ENCODE data around the gene PSMD11.
A peak's percentile ranks its signal among the peaks of the same experiment; 100 is the strongest.

PSMD11 gene

DNA sequence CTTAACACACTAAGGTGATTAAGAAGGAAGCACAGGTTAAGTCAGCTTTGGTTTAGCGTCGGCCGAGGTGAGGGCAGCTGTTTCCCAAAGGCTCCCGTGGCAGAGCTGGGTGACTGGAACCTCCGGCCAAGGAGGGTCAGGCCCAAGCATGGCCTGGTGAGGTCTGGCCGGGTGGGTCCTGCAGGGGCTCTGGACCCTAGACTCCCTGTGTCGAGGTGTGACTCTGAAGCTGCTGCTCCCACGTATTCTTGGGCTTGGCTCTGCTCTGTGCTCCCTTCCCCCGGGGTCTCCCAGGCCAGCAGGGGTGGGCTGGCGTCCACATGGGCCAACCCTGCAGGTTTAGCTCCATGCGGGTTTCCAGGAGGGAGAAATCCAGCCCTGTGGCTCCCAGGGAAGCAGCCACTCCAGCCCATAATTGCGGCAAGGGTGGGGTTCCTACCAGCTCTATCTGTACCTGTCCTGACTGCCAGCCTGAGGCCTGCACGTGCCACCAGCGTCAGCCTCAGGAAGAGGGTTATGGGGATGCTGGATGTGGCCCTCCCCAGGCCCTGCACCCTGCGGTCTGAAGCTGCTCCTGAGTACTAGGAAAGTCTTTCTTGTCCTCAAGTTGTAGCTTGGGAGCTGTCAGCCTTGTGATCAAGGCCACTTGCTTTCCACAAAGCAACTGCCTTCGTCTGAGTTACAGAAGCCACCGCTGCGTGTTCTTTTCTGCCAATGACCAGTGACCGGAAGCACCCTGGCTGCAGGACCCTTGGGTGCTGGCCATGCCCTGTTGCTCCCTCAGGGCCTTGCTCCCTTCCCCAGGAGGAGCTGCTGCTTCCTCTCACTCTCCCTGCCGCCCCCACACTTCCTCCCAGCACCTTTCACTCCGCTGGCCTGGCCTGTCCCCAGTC is 47.3 kb downstream of the PSMD11 start:
- no peak for DNase-seq

DNA sequence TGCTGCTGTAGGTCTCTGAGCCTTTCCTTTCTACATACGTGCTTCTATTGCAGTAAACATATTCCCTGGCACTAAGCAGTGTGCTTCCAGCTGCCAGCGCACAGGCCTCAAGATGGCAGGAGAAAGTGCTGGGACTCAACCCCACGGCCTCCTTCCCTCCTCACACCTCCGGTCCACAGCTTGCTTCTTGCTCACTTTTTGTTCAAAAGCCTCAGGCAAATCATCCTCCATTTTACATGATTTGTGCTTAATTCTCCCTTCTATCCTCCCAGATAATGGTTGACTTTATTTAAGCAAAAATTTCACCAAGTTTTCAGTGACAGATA is 47.9 kb downstream of the PSMD11 start:
- DNase-seq, result no peak

- no peak for DNase-seq
Observed at GRCh38 chr17:32492648-32493289, 48.5 kb downstream of the PSMD11 start.

DNA sequence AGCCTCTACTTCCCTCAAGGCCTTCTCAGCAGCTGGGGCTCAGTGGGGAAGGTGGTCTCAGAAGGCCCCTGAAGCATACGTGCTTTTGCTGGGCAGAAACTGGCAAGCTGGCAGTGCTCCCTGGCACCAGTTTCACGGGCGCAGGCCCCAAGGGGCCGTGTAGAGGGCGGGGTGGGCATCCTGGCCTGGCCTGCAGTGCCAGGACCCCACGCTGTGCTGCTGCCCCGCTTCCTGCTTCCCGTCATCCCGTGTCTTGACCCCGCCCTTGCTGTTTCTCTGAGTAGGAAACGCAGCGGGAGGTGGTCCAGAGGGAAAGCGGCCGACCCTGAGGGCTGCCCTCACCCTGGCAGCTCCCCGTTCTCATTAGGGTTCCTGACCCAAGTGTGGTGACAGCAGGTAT is 49.3 kb downstream of the PSMD11 start:
- no peak for DNase-seq

GRCh38 chr17:32493976-32494513 is 49.7 kb downstream of the PSMD11 start:
- DNase-seq, result no peak

- no peak for DNase-seq
Observed at GRCh38 chr17:32494621-32495358, 50.5 kb downstream of the PSMD11 start.

DNA sequence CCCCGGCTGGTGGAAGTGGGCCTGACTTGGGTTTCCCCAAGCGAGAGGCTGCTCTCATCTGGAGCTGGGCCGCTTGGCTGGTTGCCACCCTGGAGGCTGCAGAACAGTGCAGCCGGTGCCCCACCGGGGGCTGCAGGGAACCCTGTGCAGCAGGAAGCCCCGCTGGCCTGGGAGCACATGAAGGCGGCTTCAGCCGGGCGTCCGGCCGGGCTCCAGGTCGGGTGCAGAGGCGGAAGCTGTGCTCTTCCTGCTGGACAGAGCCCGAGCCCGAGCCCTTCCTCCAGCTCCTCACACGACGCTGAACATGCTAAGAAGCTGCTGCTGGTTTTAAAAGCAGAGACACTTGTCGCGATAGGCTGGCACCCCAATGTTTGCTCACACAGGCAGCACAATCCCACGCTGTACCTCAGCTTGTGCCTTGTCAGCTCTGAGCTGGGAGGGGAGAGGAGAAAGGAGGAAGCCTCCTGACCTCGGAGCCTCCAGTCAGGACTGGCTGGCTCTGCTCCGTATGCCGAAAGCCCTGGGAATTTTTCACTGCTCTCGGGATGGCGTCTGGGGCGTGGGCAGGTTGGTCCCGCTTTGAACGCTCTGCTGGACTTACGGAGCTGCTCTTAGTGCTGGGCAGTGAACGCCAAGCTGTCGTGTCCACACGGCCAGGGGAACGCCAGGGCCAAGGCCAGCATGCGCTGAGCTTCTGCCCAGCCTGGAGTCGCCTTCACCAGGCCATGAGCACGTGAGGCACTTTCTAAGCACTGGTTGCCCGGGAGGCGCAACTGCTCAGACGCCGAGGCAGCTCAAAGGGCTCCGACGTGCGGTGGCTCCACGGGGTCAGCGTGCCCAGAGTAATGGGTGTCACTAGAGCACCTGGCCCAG is 51.3 kb downstream of the PSMD11 start:
- DNase-seq, result no peak

GRCh38 chr17:32496395-32497073 is 52.2 kb downstream of the PSMD11 start:
- no peak for DNase-seq

DNA sequence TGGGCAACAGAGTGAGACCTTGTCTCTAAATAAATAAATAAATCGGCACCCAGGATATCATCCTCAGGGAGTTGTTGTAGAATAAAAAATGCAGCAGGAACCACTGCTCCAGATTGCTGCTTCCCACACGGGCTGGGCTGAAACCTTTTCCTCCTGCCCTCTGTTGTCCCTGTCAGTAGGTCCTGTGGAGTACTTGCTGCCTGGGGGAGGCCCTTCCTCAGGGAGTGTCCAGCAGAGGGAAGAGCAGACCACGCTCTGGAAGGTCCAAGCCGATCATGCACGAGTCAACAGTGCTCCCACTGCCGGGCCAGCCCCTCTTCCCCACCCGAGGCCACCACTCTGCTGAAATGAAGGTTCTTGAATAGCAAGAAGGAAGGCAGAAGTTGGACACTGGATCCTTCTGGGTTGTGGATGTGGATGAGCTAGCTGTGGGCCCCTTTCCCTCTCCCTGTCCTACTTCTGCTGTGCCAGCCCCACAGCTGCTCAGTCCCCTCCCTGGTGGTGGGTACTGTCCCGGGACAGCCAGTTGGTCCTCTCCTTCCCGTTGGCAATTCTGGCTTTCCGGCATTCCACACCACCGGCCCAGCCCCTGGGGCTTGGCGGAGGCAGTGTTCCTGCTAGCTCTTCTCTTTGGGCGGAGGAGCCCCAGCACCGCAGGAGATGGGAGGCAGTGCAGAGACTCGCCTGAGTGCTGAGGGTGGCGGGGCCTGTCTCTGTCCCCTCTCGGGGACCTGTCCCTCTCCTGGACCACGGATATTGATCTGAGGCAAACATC is 53.3 kb downstream of the PSMD11 start:
- DNase-seq, result no peak

DNA sequence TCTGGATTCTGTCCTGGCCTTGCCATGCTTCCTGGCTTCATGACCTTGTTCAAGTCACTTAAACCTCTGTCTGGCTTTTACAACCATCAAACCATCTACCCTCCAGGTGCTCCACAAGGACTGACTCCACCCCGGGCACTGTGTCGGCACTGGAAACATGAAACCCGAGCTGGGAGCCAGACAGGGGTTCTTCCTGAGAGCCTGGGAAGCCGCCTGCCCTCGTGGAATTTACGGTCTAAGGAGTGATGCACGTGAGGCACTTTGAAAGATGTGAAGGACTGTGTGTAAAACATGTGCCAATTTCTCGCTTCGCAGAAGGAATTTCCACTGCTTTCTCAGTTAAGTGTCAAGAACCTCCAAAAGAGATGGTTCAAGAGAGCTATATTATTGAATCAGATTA is 54.1 kb downstream of the PSMD11 start:
- no peak for DNase-seq

- DNase-seq, result no peak
Observed at GRCh38 chr17:32502013-32502412, 57.7 kb downstream of the PSMD11 start.

- DNase-seq, result no peak
Observed at GRCh38 chr17:32502710-32503109, 58.4 kb downstream of the PSMD11 start.

GRCh38 chr17:32503251-32504165 is 59.2 kb downstream of the PSMD11 start:
- peak; percentile 67 for DNase-seq

DNA sequence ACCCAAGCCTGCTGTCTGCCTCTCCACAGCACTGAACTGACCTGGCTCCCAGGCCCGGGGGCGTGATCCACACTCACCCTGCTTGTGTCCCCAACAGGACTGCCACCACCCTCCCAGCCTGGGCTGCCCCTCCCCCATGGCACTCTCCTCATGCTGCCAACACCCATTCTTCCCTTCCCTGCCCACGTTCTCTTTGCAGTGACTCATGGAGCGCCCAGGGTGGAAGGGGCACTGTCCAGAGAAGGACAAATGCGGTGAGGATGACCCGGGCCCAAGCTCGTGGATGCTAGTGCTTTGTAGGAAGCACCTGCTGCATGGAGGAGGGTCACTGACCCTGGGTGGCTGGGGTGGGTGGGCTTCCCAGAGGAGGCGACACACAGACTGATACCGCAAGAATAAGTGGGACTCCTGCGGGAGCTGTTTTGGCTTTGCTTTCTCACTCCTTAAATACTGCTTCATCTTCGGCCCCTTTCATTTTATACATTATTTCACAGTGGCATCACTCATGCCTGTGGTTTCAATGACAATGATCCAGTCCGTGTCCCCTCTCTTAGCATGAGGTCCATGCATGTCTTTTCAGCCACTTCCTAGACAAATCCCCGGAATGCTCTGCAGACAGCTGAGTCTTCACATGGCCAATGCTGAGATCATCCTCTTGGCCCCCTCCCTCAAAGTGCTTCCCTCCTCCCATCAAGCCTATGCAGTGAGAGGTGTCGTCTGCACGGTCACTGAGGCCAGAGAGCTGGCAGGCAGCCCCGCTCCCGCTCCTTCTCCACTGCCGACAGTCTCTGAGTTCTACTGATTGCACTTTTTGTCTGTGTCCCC is 60.1 kb downstream of the PSMD11 start:
- no peak for DNase-seq

GRCh38 chr17:32508926-32509325 is 64.6 kb downstream of the PSMD11 start:
- no peak for DNase-seq

DNA sequence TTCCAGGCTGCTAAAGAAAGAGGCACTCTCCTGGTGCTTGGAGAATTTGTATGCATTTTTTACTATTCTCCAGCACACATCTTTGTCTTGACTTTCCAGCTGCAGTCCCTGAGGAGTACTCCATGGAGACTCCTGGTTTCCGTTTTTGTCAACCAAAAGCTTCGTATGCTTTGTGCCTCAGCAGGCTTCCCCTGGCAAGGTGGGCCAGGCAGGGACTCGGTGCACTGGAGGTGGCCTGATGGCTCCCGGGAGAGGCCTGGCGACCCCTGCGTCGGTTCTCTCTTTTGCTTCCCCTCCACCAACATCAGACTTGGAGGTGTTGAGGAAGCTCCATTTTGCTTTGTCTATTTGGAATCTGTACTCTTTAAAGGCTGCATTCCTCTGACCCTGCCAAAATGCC is 66.2 kb downstream of the PSMD11 start:
- no peak for DNase-seq

DNA sequence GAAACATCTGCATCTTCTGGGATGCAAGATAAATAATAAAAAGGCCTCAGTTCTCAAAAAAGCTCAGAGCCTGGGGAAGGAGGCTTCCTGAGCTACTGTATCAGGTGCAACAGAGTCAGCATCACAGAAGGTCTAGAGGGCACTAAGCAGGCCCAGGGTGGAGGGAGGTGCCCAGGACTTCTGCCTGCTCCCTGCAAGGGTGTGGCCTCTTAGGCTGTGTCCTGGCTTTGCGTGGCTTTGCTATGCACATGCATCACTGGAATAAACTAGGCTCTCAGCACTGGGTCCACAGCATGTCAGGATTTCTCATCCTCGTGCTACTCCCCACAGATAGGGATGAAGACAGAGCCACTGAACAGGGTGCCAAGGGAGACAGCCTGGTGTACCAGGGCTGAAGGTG is 68.0 kb downstream of the PSMD11 start:
- no peak for DNase-seq

- DNase-seq, result no peak
Observed at GRCh38 chr17:32513579-32513978, 69.3 kb downstream of the PSMD11 start.

- DNase-seq, result no peak
Observed at GRCh38 chr17:32514606-32515005, 70.3 kb downstream of the PSMD11 start.

Data from CD4-positive, alpha-beta T cell treated with Interleukin-21 for 1 hour (primary cell).